Stimulated activated CD4-positive, alpha-beta T cell treated with anti-CD3 and anti-CD28 coated beads, Interleukin-4, amount 100 ng/mL, for 24 hours (primary cell): Measurements from ENCODE around the gene RNF145.
A peak's percentile ranks its signal among the peaks of the same experiment; 100 is the strongest.
"Not testable (repeated sequence)": the region's sequence is repeated elsewhere in the genome, so short reads cannot be mapped to it uniquely, and the experiment has no call there.

ENCODE experiments used
- DNase-seq: peaks from one replicate; pipeline ENCODE4 v3.0.0-alpha.2; 2020

Gene RNF145

GRCh38 chr5:159187719-159188118 lies 21.6 kb downstream of the RNF145 start:
- DNase-seq = no peak

DNA sequence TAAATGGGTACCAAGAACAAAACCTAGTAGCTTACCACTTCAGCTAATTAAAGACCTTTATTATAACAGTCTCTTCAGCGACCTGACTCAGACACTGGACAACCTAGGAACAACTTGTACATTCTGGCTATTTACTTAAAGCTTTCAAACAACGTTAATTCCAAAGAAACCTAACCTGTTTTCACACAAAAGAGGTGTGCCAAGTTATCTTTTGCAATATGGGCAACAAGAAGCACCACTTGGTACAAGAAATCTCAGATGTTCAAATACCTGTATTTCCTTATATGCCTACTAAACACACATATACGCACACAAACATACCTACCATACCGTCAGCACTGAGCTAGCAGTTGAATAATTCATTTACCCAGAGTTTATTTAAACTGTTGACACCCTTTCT lies 23.0 kb downstream of the RNF145 start:
- DNase-seq = no peak

- DNase-seq = no peak
Measured at GRCh38 chr5:159185773-159186172, 23.6 kb downstream of the RNF145 start.

DNA sequence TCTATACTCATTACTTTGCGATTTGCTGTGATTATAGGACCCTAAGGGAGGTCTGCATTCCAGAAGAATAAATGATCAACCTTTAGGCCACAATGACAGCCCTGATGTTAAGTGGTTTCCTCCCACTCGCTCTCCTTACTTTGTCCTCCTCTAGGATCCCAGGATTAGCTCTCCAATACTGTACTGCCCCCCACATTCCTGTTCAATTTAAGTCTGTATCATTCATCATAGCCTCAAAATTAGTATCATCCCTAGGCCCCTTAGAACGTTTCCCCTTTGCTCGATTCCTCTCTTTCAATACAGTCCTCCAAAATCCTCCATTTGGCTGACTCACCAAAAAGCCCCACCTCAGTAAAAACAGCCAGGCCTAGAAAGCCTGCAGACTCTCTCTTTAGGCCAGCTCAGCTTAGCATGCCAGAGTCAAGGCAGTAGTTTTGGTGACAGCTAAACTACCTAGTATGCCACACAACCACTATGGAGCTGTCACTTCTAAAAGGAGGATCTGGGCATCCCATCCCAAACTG lies 24.4 kb downstream of the RNF145 start:
- DNase-seq = peak; percentile 65

DNA sequence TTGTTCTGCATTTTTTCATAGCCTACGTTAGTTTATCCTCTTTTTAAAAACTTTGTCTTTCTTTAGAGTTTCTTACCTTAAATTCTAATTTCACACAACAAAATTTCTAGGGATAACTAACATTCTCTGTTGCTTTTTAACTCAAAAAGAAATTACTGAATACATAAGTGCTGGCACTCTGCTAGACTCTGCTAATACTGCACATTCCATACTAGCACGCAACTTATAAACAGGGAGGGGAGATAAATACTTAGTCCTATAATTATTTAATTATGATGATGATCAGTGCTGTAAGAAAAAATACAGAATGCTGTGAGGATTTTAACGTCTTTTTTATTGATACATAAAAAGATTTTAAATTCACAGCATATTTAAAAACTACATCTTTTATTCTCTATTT lies 25.1 kb downstream of the RNF145 start:
- no peak for DNase-seq

DNA sequence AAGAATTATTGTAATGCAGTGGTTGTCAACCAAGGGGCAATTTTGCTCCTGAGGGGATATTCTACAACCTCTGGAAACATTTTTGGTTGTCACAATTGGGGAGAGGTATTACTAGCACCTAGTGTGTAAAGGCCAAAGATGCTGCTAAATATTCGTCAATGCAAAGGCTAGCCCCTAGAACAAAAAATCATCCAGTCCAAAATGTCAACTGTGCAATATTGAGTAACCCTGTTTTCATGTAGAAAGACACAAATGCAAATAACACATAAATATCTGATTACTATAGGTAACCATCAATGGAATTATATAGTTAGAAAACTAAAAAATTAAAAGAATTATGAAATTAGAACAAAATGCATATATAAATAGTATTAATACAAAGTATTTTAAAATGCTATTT lies 26.1 kb downstream of the RNF145 start:
- no peak for DNase-seq

DNA sequence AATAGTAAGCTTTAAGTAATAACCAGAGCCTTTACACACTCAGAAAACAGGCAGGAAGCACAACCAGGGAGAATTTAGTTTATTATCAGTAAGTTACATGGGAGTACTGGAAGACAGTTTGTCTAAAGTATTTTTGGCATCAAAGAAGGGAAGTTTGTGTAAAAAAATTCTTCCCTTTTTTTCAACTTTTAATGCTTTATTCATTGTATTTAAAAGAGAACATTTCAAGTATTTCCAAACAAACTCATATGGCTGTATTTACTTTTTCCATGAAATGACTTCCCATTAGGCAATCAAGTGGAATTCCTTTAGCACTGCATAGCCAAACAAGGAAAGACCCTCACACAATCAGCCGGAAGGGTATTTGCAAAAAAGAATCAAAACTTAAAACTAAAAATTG lies 26.7 kb downstream of the RNF145 start:
- DNase-seq = no peak

GRCh38 chr5:159181651-159182050 lies 27.7 kb downstream of the RNF145 start:
- DNase-seq = no peak

DNA sequence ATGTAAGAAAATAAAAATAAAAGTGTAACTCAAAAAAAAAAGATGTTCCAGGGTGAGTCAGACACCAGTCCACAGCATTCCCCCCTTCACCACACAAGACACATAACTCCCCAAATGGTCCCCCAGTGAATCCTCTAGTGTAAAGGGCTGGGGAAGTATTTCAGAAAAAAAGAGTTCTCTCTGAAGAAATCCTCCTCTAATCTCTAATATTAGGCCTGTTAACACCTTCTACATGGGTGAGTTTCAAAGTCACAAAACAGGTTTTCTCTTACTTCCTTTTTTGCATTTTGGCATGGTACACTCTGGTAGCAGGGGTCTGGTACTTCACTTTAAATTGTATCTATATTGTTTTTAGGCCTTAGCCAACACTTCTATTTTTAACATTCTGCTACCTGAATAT lies 28.2 kb downstream of the RNF145 start:
- peak; percentile 15 for DNase-seq

DNA sequence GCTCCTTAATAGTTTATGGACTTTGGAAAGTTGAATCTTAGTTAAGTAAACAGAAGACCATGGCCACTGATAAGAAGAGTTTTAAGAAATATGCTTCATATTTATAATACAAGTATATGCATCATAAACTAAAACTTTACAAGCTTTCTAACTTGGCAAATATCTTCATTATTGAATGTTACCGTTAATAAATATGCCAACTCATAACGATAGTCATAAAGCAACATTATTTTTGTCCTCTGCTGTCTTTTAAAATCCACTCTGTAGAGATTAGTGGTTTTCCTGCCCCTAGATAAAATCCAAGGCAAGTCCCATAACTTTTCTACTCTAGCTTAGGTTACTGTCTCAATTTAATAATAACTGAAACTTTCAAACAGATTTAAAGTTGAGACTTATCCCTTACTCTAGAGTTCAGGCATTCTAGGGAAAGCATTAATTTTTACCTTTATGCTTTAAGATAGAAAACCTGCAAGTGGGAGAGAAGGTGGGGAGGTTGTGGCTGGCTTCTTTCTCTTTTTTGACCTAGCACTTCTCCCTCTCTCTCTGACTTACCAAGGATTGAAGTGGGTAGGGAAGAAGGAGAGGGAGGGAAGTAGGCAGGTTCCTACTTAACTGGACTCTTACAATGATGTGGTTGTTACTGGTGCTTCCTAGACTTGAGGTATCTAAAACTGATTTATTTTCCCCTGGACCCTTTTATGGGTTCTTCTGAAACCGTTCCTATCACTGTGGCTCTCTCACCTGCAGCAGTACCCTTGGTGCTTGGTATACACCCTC lies 29.6 kb downstream of the RNF145 start:
- no peak for DNase-seq

- peak; percentile 46 for DNase-seq
Measured at GRCh38 chr5:159178978-159179377, 30.4 kb downstream of the RNF145 start.

DNA sequence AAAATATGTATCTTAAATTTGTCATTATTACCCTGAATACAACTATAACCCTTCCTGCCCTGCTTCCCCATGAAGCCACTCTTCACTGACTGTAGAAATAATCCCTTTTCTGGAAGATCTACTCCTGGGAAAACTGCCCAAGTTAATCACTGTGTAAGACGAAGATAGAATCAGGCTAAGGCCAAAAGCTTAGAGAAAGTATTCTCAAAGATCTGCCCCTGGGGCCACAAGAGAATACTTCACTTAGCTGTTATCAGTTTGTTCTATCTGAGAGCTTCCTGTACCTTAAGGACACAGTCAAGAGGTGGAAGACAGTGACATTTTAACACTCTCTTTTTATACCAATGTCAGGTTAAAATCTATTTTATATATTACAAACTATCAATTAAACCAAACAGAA lies 33.8 kb downstream of the RNF145 start:
- DNase-seq = no peak

GRCh38 chr5:159174511-159175168 lies 34.7 kb downstream of the RNF145 start:
- no peak for DNase-seq

DNA sequence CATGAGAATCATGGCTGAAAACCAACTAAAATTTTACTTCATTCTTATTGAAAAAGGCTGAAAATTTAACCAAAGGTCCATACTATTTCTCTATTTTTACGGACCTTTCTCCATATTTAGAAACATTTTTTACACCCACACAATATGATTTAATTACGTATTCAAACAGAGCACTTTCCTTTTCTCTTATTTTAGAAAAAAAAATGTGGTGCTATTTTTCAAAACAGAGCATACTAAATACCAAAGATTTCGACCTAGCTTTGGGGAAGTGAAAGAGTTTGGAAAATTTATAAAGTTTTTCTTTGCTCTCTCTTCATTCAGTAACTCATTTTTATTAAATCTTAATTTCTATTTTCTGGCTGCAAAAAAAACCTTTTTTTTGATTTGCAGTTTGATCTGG lies 38.1 kb downstream of the RNF145 start:
- no peak for DNase-seq

DNA sequence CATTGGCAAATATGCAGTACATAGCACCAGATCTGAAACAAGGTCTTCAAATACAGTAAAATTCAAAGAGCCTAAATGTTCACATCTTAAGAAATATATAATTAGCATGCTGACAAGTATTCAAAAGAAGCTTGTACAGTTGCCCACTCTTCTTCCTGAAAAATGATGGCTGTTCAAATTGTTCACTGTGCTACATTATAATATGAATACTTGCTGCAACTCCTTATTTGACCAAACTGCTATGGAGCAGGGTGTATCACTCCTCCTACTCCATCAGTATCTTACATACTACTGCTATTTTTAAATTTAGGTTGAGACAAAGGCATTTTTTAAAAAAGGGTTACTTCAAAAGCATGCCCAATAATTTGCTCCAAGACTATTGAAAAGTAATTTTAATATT lies 39.3 kb downstream of the RNF145 start:
- DNase-seq = no peak

DNA sequence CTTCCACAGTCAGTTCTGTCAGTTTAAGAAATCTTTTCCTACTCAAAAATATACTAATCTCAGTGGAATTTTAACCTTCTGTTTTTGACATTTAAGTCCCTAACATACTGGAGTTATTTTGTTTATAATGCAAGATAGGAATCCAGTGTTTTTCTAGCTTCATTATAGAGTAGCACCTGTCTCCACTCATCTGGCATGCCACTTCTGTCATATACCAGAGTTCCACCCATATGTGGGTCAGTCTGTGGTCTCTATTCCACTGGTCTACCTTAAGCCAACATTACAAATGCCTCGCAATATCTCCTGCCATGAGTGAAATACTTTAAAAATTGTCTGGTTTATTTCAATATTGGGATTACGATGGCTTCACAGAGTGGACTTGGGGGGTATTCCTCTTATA lies 42.9 kb downstream of the RNF145 start:
- no peak for DNase-seq

GRCh38 chr5:159163701-159164046 lies 45.7 kb downstream of the RNF145 start:
- no peak for DNase-seq

DNA sequence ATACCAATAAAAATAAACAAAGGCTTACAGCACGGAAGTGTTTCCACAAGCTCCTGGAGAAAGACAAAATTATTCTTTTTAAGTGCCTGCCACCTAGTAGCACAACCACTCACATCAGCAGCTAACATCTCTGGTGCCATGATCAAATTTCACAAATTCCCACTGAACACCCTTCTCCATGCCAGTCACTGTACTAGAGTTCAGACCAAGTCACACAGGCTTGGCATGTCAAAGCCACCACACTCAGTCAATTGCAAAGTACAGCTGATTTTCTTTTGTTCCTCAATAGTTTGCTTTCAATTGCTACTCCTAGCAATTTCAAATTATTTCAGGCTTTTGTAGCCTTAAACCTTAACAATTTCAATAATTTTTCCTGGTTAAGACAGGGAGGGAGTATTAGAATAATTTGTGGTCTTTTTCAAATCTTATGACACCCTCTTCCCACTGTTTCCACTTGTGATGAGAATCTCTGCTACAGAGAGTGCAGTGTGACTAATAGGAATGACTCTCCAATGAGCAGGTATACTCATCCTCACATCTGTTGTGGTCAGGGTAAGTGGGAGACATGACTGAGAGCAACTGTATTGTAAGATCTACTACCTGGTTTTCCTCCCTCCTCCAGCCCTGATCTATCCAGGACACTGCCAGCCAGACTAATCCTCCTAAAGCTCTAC lies 46.2 kb downstream of the RNF145 start:
- DNase-seq = peak; percentile 46

GRCh38 chr5:159161361-159162214 lies 47.8 kb downstream of the RNF145 start:
- DNase-seq = no peak

- not testable (repeated sequence) for DNase-seq
Measured at GRCh38 chr5:159158553-159159091, 50.7 kb downstream of the RNF145 start.

DNA sequence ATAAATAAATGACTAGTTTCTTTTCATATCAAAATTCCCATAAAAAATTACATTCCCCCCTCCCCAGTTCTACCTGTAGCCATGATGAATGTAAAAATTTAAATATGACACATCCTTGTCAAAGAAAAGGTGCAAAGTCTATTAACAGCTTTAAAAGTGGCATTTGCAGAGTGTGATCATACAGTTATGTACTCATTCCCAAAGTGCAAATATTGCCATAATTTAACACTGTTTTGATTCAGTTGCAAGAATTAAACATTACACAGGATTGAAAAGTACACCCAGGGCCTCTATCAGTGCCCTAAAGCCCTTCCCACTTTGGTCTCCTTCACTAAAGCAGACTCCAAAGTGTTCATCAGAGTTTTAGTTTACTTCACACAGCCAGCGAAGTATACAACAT lies 51.8 kb downstream of the RNF145 start:
- DNase-seq = no peak

- peak; percentile 54 for DNase-seq
Measured at GRCh38 chr5:159156426-159157238, 52.7 kb downstream of the RNF145 start.
